Measurements from ENCODE around the gene ZNF385B.

- peak; percentile 62 for TF ChIP-seq CTCF (tag by site-specific recombination; IDR thresholded peaks at IDR 0.05)
- TF ChIP-seq ZFP41 (tag by site-specific recombination; IDR thresholded peaks at IDR 0.05; ENCODE audit: borderline replicate concordance), result no peak
Observed at GRCh38 chr2:179410552-179411356, 450.7 kb downstream of the ZNF385B start.
